B cell (primary cell): ENCODE data around the gene CDYL. TPM values are rescaled to one million over a fixed set of nuclear protein-coding genes. Genes with fewer than 3 reads are reported as not detected.

Experiments used
- ATAC-seq: fragments of 200-7000 bp; cut with Tn5 transposase; one replicate; pipeline ENCODE4 v1.10.0; 2021; ENCODE audit warnings: low read depth, mild to moderate bottlenecking, moderate number of reproducible peaks, moderate library complexity
- CTCF ChIA-PET: fragments of 350-600 bp; sonication (Branson Sonifier 250); formaldehyde crosslinking; loops from one replicate; lab custom pipeline; 2021; ENCODE audit warnings: antibody characterized with exemption, inconsistent platforms; lab: Charles Lee
- POLR2A ChIA-PET: fragments of 350-600 bp; sonication (Branson Sonifier 250); formaldehyde crosslinking; loops from one replicate; lab custom pipeline; 2021; ENCODE audit warnings: antibody characterized with exemption; lab: Charles Lee
- DNase-seq: peaks from one replicate; pipeline ENCODE4 v3.0.0; 2013
- H2AFZ ChIP-seq: 2 replicates; pipeline ENCODE4 v1.6.1; 2012; ENCODE audit warnings: mild to moderate bottlenecking, low read depth, low read length; ENCODE audit not compliant: insufficient read depth, poor library complexity, severe bottlenecking
- H3K27ac ChIP-seq, 2 donors: 1 replicate in 1 of 2; 2 replicates in 1 of 2; pipeline ENCODE4 v1.5.1; 2012 to 2013; ENCODE audit warnings: low read length in 2 of 2, mild to moderate bottlenecking in 2 of 2, moderate library complexity in 1 of 2
- H3K27me3 ChIP-seq, 4 experiments: fragments of 200-600 bp in 1 of 4; sonication (generic) in 1 of 4; replicated peaks in 1 of 4; 1 replicate in 2 of 4; 2 replicates in 2 of 4; pipeline versions ENCODE4 v1.6.1 to v1.7.0; 2013 to 2016; ENCODE audit warnings: low read length in 3 of 4, mild to moderate bottlenecking in 2 of 4, mixed read lengths in 1 of 4, moderate library complexity in 1 of 4; ENCODE audit not compliant: insufficient read depth in 4 of 4, control insufficient read depth in 3 of 4; ENCODE audit errors: control extremely low read depth in 1 of 4
- H3K36me3 ChIP-seq, 2 experiments: replicated peaks in 1 of 2; 1 replicate in 1 of 2; 2 replicates in 1 of 2; pipeline versions ENCODE4 v1.6.1 to v1.7.1; 2013; ENCODE audit warnings: low read length in 1 of 2; ENCODE audit not compliant: insufficient read depth in 2 of 2, control insufficient read depth in 1 of 2; ENCODE audit errors: control extremely low read depth in 1 of 2, extremely low read depth in 1 of 2
- H3K4me1 ChIP-seq, 2 donors: fragments of 200-600 bp in 1 of 2; sonication (generic) in 1 of 2; 1 replicate in 1 of 2; 2 replicates in 1 of 2; pipeline versions ENCODE4 v1.5.1 to v1.6.1; 2013 to 2017; ENCODE audit warnings: low read length in 2 of 2; ENCODE audit not compliant: control insufficient read depth in 2 of 2, insufficient read depth in 2 of 2
- H3K4me2 ChIP-seq: replicated peaks from 2 replicates; pipeline ENCODE3; 2012; ENCODE audit warnings: mild to moderate bottlenecking, low read depth, low read length; ENCODE audit not compliant: poor library complexity, severe bottlenecking
- H3K4me3 ChIP-seq, 5 experiments: fragments of 200-600 bp in 1 of 5; sonication (generic) in 1 of 5; 1 replicate in 3 of 5; 2 replicates in 2 of 5; pipeline versions ENCODE4 v1.5.1 to v1.7.0; 2011 to 2016; ENCODE audit warnings: low read length in 4 of 5, mild to moderate bottlenecking in 4 of 5, low read depth in 2 of 5, control low read depth in 1 of 5, moderate library complexity in 1 of 5; ENCODE audit not compliant: insufficient read depth in 1 of 5; ENCODE audit errors: control extremely low read depth in 1 of 5, extremely low read depth in 1 of 5
- H3K79me2 ChIP-seq: fragments of 200-600 bp; sonication (generic); one replicate; pipeline ENCODE4 v1.6.0; 2016; ENCODE audit warnings: low read length; ENCODE audit not compliant: control insufficient read depth, insufficient read depth
- H3K9ac ChIP-seq: fragments of 200-600 bp; sonication (generic); 2 replicates; pipeline ENCODE4 v1.6.1; 2017; ENCODE audit warnings: mild to moderate bottlenecking, low read length, moderate library complexity
- H3K9me3 ChIP-seq, 3 donors: one replicate each; pipeline versions ENCODE4 v1.6.1 to v1.7.1; 2013; ENCODE audit warnings: low read length in 2 of 3; ENCODE audit not compliant: control insufficient read depth in 2 of 3, insufficient read depth in 1 of 3; ENCODE audit errors: control extremely low read depth in 1 of 3
- H4K20me1 ChIP-seq: 2 replicates; pipeline ENCODE4 v1.6.0; 2012; ENCODE audit warnings: mild to moderate bottlenecking, low read length; ENCODE audit not compliant: insufficient read depth, control insufficient read depth, poor library complexity, severe bottlenecking
- H3K27ac Mint-ChIP-seq: one replicate; pipeline ENCODE4 v1.8.0; 2021; ENCODE audit warnings: mixed read lengths
- H3K27me3 Mint-ChIP-seq: one replicate; pipeline ENCODE4 v1.8.0; 2021; ENCODE audit warnings: mixed read lengths
- H3K4me1 Mint-ChIP-seq: one replicate; pipeline ENCODE4 v1.8.0; 2021; ENCODE audit warnings: mixed read lengths
- H3K4me3 Mint-ChIP-seq: one replicate; pipeline ENCODE4 v1.8.0; 2021; ENCODE audit warnings: mixed read lengths
- H3K9me3 Mint-ChIP-seq: one replicate; pipeline ENCODE4 v1.8.0; 2022; ENCODE audit warnings: mixed read lengths; ENCODE audit not compliant: insufficient read depth
- EZH2 ChIP-seq: IDR thresholded peaks from 2 replicates; pipeline ENCODE4 v1.6.1; 2012; ENCODE audit warnings: borderline replicate concordance, low read depth, mild to moderate bottlenecking, moderate library complexity, low read length; ENCODE audit not compliant: insufficient read depth, poor library complexity, severe bottlenecking
- WGBS: methylation state at CpG from one replicate; pipeline ENCODE4 v1.1.5; 2013; ENCODE audit warnings: missing lambda C conversion rate; ENCODE audit not compliant: insufficient coverage; 5-methylcytosine and 5-hydroxymethylcytosine counted together
- intact Hi-C: fragments of 100-400 bp; cut with micrococcal nuclease; formaldehyde crosslinking; loops from one replicate; pipeline ENCODE4 v1.10.0; 2022
- polyA plus RNA-seq: library from polyadenylated mRNA; depleted of rRNA; stranded (reverse); fragments of >200 nt; gene quantifications from 2 replicates; pipeline ENCODE4 v1.2.3, GENCODE V29; 2012
- total RNA-seq, 2 donors: library from RNA; stranded (reverse); fragments of 120-200 nt in 1 of 2; gene quantifications; 1 replicate in 1 of 2; 2 replicates in 1 of 2; pipeline versions ENCODE4 v1.2.3 to v1.2.4, GENCODE V29; 2013 to 2022
- TF ChIP-seq, protein P1 (sequence below): fragments of 200-600 bp; IDR thresholded peaks from one replicate; pipeline ENCODE4 v1.8.0; 2022; ENCODE audit warnings: antibody characterized with exemption, mild to moderate bottlenecking

The CDYL gene
- total and polyA plus RNA-seq, 2 donors (not counting 1 experiment from before 2014, with no cell fraction given), result 15.6 to 63.0 TPM

DNA sequence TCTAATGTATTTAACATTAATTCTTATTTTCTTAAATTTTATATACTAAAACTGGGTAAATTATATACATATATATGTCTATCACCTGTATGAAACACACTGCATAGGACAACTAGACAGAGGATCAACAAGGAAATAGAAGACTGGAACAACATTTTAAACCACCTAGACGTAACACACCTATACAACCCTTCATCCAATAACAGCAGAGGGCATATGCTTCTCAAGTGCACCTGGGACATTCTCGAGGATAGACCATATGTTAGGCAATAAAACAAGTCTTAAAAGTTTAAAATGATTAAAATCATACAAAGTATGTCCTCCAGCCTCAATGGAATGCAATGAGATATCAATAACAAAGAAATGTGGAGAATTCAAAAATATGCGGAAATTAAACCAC is 182.4 kb downstream of the CDYL start:
- no peak overlapping the region for H2AFZ ChIP-seq
- Mint-ChIP-seq H3K27ac (no peak overlapping the region), H3K4me1 (no peaks in the 10 kb centered on the region), H3K9me3 (no peaks in the 10 kb centered on the region), H3K4me3 (no peak overlapping the region), H3K27me3 (no peaks in the 10 kb centered on the region)
- ChIA-PET POLR2A (no interaction called here), CTCF (no interaction called here)
- H3K9me3 ChIP-seq, result no peaks in the 10 kb centered on the region
- no peaks in the 10 kb centered on the region for H4K20me1 ChIP-seq
- ATAC-seq (no peak), DNase-seq (no peak)
- peaks cover 5 to 8% of the 10 kb centered on the region in 2 experiments for H3K36me3 ChIP-seq
- no peak overlapping the region for H3K4me3 ChIP-seq
- H3K4me1 ChIP-seq, result no peaks in the 10 kb centered on the region
- intact Hi-C loops, result no loop called here
- H3K79me2 ChIP-seq, result no peaks in the 10 kb centered on the region
- no peak overlapping the region for H3K4me2 ChIP-seq
- 100% methylated on average over 1 of the region's 3 CpGs for WGBS
- H3K9ac ChIP-seq, result no peak overlapping the region
- TF ChIP-seq, protein P1, sequence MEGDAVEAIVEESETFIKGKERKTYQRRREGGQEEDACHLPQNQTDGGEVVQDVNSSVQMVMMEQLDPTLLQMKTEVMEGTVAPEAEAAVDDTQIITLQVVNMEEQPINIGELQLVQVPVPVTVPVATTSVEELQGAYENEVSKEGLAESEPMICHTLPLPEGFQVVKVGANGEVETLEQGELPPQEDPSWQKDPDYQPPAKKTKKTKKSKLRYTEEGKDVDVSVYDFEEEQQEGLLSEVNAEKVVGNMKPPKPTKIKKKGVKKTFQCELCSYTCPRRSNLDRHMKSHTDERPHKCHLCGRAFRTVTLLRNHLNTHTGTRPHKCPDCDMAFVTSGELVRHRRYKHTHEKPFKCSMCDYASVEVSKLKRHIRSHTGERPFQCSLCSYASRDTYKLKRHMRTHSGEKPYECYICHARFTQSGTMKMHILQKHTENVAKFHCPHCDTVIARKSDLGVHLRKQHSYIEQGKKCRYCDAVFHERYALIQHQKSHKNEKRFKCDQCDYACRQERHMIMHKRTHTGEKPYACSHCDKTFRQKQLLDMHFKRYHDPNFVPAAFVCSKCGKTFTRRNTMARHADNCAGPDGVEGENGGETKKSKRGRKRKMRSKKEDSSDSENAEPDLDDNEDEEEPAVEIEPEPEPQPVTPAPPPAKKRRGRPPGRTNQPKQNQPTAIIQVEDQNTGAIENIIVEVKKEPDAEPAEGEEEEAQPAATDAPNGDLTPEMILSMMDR, result no peak
- TF ChIP-seq EZH2, result no peak
- H3K27me3 ChIP-seq, result no peaks in the 10 kb centered on the region
- no peak overlapping the region for H3K27ac ChIP-seq

DNA sequence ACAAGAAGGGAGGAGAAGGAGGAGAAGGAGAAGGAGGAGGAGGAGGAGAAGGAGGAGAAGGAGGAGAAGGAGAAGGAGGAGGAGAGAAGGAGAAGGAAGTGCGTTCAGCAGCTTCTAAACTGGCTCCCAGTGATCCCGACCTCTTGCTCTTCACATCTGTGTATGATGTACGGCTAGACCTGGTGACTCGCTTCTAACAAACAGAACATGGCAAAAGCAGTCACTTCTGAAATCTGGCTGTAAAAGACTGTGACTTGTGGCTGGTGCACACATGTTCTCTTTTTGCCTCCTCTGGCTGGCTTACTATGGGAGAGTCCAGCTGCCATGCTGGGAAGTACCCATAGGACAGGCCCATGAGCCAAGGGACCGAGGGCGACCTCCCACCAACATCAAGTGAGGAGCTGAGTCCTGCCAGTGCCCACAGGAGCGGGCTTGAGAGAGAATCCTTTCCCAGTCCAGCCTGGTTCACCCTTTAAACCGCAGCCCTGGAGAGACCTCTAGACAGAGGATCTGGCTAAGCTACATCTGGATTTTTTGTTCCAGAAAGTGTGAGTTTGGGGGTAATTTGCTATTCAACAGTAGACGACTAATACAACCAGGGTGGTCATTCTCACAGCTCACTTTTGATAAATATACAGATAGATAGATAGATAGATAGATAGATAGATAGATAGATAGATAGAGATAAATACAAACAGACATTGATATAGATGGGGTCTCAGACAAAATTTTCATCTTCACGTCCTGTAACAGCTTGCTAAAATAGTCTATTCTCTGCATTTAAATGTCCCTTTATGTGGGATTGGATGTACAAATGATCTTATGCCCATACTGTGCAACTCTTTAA is 185.3 kb downstream of the CDYL start:
- Histone ChIP-seq H3K79me2 (no peaks in the 10 kb centered on the region), H3K4me1 (no peaks in the 10 kb centered on the region), H3K9ac (no peak overlapping the region), H3K4me2 (no peak overlapping the region), H2AFZ (no peak overlapping the region), H4K20me1 (no peaks in the 10 kb centered on the region), H3K36me3 (peaks cover 0 to 1% of the 10 kb centered on the region in 2 experiments), H3K27ac (no peak overlapping the region), H3K4me3 (no peak overlapping the region), H3K27me3 (no peaks in the 10 kb centered on the region), H3K9me3 (no peaks in the 10 kb centered on the region)
- WGBS, result 99% methylated on average over 8 of the region's 10 CpGs
- Mint-ChIP-seq H3K9me3 (no peaks in the 10 kb centered on the region), H3K27me3 (peaks cover 6% of the 10 kb centered on the region), H3K4me3 (no peak overlapping the region), H3K27ac (no peak overlapping the region), H3K4me1 (no peaks in the 10 kb centered on the region)
- POLR2A ChIA-PET, result interaction anchor here (0.7 kb wide), 1 partner anchor 324 kb away, joined by 9 read pairs; no protein-coding TSS in a partner anchor
- CTCF ChIA-PET, result no interaction called here
- no peak for DNase-seq
- ATAC-seq, result no peak
- intact Hi-C loops, result no loop called here
- TF ChIP-seq, protein P1, result no peak
- TF ChIP-seq EZH2, result no peak
